HG03196 (cell line): ENCODE measurements around the gene ZNRD2.

ENCODE experiments used
- ATAC-seq: cut with Tn5 transposase; IDR thresholded peaks from one replicate; pipeline ENCODE4 v1.9.1; 2021; ENCODE audit not compliant: unreplicated experiment

The ZNRD2 gene

GRCh38 chr11:65537620-65538231, 32.6 kb upstream of the ZNRD2 start:
- ATAC-seq, result no peak

DNA sequence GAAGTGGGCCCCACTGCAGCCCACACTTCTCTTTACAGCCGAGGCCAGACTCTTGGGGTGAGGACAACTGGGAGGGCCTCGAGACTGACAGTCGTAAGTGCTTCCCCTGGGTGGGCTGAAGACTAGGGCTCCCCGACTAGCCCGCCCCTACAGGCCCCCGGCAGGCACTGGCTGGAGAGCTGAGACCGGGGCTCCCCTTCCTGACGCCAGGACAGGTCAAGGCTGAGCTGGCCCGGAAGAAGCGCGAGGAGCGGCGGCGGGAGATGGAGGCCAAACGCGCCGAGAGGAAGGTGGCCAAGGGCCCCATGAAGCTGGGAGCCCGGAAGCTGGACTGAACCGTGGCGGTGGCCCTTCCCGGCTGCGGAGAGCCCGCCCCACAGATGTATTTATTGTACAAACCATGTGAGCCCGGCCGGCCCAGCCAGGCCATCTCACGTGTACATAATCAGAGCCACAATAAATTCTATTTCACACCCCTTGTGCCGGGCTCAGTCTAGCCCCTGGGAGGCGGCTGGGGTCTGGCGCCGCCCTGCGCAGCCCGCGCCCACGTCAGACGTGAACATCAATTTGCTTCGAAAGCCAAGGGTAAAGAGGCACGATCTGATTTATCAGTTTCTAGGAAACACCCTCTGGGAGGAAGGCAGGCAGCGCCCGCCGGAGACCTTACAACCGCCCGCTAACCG, 31.9 kb upstream of the ZNRD2 start:
- no peak for ATAC-seq

GRCh38 chr11:65538915-65539743, 31.1 kb upstream of the ZNRD2 start:
- no peak for ATAC-seq

GRCh38 chr11:65539744-65540289, 30.5 kb upstream of the ZNRD2 start:
- ATAC-seq, result peak; percentile 33

- peak; percentile 60 for ATAC-seq
Observed at GRCh38 chr11:65540290-65541092, 29.8 kb upstream of the ZNRD2 start.

- no peak for ATAC-seq
Observed at GRCh38 chr11:65541093-65541982, 28.9 kb upstream of the ZNRD2 start.

DNA sequence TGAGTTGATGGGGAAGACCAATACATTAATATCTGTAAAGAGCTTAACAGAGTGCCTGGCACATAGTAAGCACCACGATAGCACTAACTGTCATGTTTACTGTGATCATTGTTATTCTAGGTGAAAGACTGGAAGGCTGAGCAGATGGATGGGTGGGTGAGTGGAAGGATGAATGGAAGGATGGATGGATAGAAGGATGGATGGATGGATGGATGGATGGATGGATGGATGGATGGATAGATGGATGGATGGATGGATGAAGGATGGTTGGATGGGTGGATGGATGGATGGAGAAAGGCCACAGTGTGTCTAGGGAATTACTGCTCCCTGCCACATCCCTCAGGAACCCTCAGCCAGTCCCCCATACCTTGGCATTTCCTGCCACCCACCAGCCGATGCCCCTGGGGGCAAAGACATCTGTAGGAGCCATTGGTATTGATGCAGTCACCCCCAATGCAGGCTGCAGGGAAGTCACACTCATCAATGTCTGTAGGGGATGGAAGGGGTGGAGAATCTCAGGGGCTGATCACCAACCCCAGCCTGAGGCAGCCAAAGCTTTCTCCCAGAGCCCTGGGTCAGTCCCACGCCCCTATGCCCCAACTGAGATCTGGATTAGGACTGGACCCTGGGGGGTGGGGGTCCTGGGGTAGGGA, 27.4 kb upstream of the ZNRD2 start:
- no peak for ATAC-seq

DNA sequence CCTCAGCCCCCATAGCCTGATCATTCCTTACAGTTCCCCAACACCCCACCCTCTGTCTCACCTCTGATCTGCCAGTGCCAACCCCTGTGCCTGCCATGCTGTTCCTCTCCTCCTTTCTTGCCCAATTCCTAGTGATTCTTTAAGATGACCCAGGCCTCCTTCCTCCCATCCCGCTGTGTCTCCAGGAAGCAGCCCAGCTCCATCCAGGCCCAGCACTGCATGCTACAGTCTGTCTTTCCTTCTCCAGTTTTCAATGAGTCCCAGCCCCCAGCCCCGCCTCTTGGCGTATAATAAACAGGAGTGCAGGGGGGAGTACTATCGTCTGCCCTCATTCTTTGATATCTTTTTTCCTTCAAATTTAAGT, 24.4 kb upstream of the ZNRD2 start:
- ATAC-seq, result no peak

- ATAC-seq, result peak; percentile 60
Observed at GRCh38 chr11:65546217-65546958, 23.9 kb upstream of the ZNRD2 start.

GRCh38 chr11:65547446-65548125, 22.7 kb upstream of the ZNRD2 start:
- ATAC-seq, result no peak

DNA sequence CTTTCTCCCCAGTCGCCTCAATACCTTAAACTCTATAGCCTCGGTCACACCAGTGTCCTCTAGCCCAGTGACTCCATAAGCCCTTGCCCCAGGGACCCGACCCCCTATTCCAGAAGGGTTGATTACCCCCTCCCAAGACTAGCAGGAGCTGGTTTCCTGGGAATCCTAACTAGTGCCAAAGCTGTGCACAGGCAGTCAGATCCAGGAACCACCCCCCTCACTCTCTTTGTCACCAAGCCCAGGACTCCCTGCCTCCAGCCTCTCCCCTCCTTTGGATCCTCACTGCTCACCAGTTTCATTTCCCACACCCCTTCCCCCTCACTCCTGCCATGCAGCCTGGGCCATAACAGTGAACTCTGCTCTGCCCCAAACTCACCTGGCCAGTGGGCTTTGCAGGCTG, 21.9 kb upstream of the ZNRD2 start:
- no peak for ATAC-seq

DNA sequence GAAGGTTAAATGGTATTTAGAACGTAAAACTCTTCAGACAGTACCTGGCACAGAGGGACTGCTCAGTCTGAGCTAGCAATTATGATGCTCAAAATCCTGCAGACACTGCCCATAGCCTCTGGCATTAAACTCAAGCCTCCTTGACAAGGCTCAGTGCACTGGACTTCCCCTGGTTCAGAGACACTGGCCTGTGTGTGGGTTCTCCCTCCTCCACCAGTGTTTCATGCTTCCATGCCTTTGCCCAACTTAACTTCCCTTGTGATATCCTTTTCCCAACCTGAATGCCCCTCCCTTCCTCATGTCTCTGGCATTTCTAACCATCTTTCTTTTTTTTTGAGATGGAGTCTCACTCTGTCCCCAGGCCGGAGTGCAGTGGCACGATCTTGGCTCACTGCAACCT, 21.2 kb upstream of the ZNRD2 start:
- ATAC-seq, result no peak

GRCh38 chr11:65551572-65552387, 18.5 kb upstream of the ZNRD2 start:
- peak; percentile 57 for ATAC-seq

GRCh38 chr11:65552388-65552951, 17.8 kb upstream of the ZNRD2 start:
- no peak for ATAC-seq

DNA sequence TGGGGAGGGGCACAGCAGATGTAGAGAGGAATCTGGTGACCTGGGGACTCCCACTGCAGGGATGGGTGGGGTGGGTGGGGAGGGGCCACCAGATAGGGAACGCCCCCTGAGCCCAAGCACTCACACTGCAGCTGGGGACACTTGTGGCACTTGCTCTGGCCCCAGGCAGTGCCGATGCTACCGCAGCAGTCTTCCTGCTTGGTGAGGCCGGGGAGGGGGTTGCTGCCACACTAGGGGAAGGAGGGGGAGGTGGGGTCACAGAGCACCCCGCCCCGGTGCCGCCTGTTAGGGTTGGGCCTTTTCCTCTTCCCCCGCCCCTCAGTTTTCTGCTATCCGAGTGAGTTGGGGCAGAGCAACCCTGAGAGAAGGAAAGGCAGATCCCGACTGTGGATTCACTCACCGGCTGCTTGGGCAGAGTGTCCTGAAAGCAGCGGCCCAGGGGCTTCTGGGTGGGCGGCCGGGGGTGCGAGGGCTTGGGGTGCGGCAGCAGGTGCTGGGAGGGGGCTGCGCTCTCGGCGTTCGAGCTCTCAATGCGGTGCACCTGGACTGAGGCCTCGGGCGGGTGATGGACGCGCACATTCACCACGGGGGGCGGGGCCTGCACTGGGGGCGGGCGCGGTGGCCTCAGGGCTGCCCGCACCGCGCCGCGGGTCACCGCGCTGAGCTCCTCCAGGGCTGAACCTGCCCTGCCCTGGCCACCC, 16.8 kb upstream of the ZNRD2 start:
- ATAC-seq, result no peak

DNA sequence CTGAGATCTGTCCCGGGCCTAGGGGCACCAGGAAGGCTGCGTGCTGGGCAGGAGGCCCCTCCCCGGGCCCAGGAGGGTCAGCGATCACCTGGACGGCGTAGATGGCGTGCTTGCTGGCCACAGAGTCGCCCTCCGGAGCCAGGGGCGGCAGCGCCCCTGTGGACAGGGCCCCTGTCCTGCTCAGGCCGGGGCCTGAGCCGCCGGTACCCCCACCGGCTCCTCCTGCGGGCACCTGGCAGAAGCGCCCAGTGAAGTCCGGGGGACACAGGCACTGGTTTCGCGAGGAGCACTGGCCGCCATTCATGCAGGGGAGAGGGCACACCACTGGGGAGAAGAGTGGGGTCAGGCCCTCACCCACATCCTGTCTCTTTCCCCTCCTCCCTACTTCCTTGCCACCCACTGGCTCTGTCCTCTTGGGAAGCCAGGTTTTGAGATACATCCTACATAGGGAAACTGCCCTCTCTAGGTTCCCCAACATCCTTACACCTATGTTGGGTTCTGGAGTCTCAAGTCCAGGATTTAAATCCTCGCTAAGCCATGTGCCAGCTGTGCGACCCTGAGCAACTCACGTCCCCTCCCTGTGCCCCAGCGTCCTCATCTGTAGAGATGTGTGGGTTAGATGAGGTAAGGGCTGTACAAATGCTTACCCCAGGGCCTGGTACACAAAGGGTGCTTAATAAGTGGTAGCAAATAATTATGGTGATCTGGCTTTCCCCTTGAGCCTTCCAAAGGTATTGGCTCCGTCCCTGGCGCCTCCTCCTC, 16.0 kb upstream of the ZNRD2 start:
- ATAC-seq, result no peak
